NB4 (cell line): ENCODE data around the gene NOP56.

Experiments used
- MYC ChIP-seq: IDR thresholded peaks from 2 replicates; pipeline ENCODE4 v1.6.1; 2011; ENCODE audit warnings: low read depth, low read length
- POLR2A ChIP-seq: IDR thresholded peaks from 2 replicates; pipeline ENCODE4 v1.6.1; 2011; ENCODE audit warnings: mild to moderate bottlenecking; ENCODE audit not compliant: insufficient read length; ENCODE audit errors: extremely low read depth
- TF ChIP-seq, protein P1 (sequence below): IDR thresholded peaks from one replicate; pipeline ENCODE4 v1.5.1; 2012; ENCODE audit warnings: low read depth, low read length

DNA sequence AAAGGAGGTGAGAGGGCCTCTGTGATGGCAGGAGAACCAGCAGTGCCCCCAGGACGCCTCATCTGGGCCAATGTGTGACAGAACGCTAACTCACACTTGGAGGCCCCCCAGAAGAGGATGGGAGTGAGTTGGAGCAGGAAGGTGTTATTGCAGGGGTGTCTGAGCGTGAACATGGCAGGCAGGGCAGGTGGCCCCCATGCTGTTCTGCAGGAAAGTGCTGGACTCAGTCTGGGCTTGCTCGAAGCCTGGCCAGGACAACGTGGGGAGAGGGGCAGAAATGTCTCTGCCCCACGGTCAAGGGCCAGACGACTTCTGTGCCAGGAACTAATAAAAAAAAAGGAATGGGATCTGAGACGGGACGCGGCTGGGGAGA is 39.2 kb downstream of the NOP56 start:
- TF ChIP-seq, protein P1, sequence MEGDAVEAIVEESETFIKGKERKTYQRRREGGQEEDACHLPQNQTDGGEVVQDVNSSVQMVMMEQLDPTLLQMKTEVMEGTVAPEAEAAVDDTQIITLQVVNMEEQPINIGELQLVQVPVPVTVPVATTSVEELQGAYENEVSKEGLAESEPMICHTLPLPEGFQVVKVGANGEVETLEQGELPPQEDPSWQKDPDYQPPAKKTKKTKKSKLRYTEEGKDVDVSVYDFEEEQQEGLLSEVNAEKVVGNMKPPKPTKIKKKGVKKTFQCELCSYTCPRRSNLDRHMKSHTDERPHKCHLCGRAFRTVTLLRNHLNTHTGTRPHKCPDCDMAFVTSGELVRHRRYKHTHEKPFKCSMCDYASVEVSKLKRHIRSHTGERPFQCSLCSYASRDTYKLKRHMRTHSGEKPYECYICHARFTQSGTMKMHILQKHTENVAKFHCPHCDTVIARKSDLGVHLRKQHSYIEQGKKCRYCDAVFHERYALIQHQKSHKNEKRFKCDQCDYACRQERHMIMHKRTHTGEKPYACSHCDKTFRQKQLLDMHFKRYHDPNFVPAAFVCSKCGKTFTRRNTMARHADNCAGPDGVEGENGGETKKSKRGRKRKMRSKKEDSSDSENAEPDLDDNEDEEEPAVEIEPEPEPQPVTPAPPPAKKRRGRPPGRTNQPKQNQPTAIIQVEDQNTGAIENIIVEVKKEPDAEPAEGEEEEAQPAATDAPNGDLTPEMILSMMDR = no peak
- TF ChIP-seq POLR2A (no peak), MYC (no peak)
